OCI-LY1 (cell line): ENCODE measurements around the gene MAML1.

ENCODE experiments used
- H2AFZ ChIP-seq: fragments of 200-600 bp; sonication (generic), shearing (Covaris generic); 2 replicates; pipeline ENCODE4 v1.6.0; 2014; ENCODE audit warnings: antibody characterized with exemption, mild to moderate bottlenecking, low read length
- H3F3A ChIP-seq: fragments of 200-600 bp; sonication (generic), shearing (Covaris generic); 2 replicates; pipeline ENCODE4 v1.6.0; 2014; ENCODE audit warnings: mild to moderate bottlenecking, antibody characterized with exemption, low read length, moderate library complexity; ENCODE audit not compliant: insufficient read depth
- H3K27ac ChIP-seq: fragments of 200-600 bp; sonication (generic); 2 replicates; pipeline ENCODE4 v1.5.1; 2014; ENCODE audit warnings: low read length, mixed run types, mild to moderate bottlenecking, low read depth; ENCODE audit not compliant: poor library complexity, severe bottlenecking
- H3K27me3 ChIP-seq: fragments of 200-600 bp; sonication (generic); 2 replicates; pipeline ENCODE4 v1.6.0; 2014; ENCODE audit warnings: antibody characterized with exemption, mild to moderate bottlenecking, low read length, moderate library complexity; ENCODE audit not compliant: insufficient read depth
- H3K36me3 ChIP-seq: fragments of 200-600 bp; sonication (generic); 2 replicates; pipeline ENCODE4 v1.6.1; 2014; ENCODE audit warnings: mild to moderate bottlenecking, antibody characterized with exemption, low read length, moderate library complexity, mixed read lengths; ENCODE audit not compliant: insufficient read depth
- H3K4me1 ChIP-seq: fragments of 200-600 bp; sonication (generic); 2 replicates; pipeline ENCODE4 v1.5.1; 2014; ENCODE audit warnings: mild to moderate bottlenecking, low read length, moderate library complexity; ENCODE audit not compliant: insufficient read depth, severe bottlenecking
- H3K4me2 ChIP-seq: fragments of 200-600 bp; sonication (generic), shearing (Covaris generic); 2 replicates; pipeline ENCODE4 v1.6.1; 2014; ENCODE audit warnings: low read length
- H3K4me3 ChIP-seq: fragments of 200-600 bp; sonication (generic); 2 replicates; pipeline ENCODE4 v1.5.1; 2014; ENCODE audit warnings: low read length, low read depth, mild to moderate bottlenecking, mixed read lengths; ENCODE audit not compliant: poor library complexity, severe bottlenecking
- H3K79me2 ChIP-seq: fragments of 200-600 bp; shearing (Covaris generic); 2 replicates; pipeline ENCODE4 v1.6.1; 2016; ENCODE audit warnings: mixed run types, low read length, mixed read lengths; ENCODE audit not compliant: insufficient read depth
- H3K9ac ChIP-seq: fragments of 200-600 bp; sonication (generic), shearing (Covaris generic); 2 replicates; pipeline ENCODE4 v1.6.1; 2014; ENCODE audit warnings: mild to moderate bottlenecking, low read length, mixed read lengths
- H3K9me2 ChIP-seq: fragments of 200-600 bp; sonication (generic), shearing (Covaris generic); 2 replicates; pipeline ENCODE4 v1.6.1; 2014; ENCODE audit warnings: low read depth, mild to moderate bottlenecking, low read length, mixed read lengths
- H3K9me3 ChIP-seq: fragments of 200-600 bp; shearing (Covaris generic); 2 replicates; pipeline ENCODE4 v1.6.1; 2014; ENCODE audit warnings: low read length, mixed read lengths
- H4K20me1 ChIP-seq: fragments of 200-600 bp; sonication (generic), shearing (Covaris generic); 2 replicates; pipeline ENCODE4 v1.6.0; 2016; ENCODE audit warnings: mild to moderate bottlenecking, low read length; ENCODE audit not compliant: insufficient read depth
- CTCF ChIP-seq: fragments of 200-600 bp; sonication (generic), shearing (Covaris generic); IDR thresholded peaks from 2 replicates; pipeline ENCODE4 v1.5.1; 2017; ENCODE audit warnings: mild to moderate bottlenecking, antibody characterized with exemption, low read length, moderate library complexity, mixed read lengths
- EZH2 ChIP-seq: fragments of 200-600 bp; sonication (generic), shearing (Covaris generic); IDR thresholded peaks from 2 replicates; pipeline ENCODE4 v1.8.0; 2017; ENCODE audit warnings: borderline replicate concordance, mixed run types, mild to moderate bottlenecking, antibody characterized with exemption, low read length, moderate library complexity, mixed read lengths

Gene MAML1

GRCh38 chr5:179779826-179780225, 47.2 kb downstream of the MAML1 start:
- H3K9me2 ChIP-seq = no peaks in the 10 kb centered on the region
- no peaks in the 10 kb centered on the region for H3F3A ChIP-seq
- no peaks in the 10 kb centered on the region for H3K9me3 ChIP-seq
- no peak overlapping the region for H2AFZ ChIP-seq
- H3K36me3 ChIP-seq = peaks cover 30% of the 10 kb centered on the region
- H4K20me1 ChIP-seq = no peaks in the 10 kb centered on the region
- H3K4me2 ChIP-seq = no peak overlapping the region
- no peaks in the 10 kb centered on the region for H3K4me1 ChIP-seq
- H3K27me3 ChIP-seq = no peaks in the 10 kb centered on the region
- TF ChIP-seq CTCF (no peak), EZH2 (no peak)
- H3K79me2 ChIP-seq = no peaks in the 10 kb centered on the region
- H3K27ac ChIP-seq = no peak overlapping the region
- H3K9ac ChIP-seq = no peak overlapping the region
- no peak overlapping the region for H3K4me3 ChIP-seq

DNA sequence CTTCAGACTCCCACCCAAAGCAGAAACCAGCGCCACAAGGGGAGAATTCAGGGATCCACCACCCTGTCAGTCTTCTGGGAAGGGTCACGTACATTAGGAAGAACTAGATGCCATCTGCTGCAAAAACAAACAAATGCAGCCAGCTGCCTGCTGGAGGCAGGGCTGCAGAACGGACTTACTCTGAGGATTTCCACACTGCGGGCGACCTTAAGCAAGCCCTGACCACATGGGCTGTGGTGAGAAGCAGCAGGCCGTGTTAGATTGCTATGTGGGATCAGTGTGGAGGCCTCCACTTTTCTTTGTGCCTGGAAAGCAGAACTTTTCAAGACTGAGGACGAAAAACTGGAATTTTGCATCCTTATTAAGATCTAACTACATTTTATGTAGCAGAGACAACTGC, 47.7 kb downstream of the MAML1 start:
- Histone ChIP-seq H3K9me3 (no peaks in the 10 kb centered on the region), H3K79me2 (no peaks in the 10 kb centered on the region), H3F3A (no peaks in the 10 kb centered on the region), H3K4me3 (no peak overlapping the region), H3K36me3 (peaks cover 24% of the 10 kb centered on the region), H3K27me3 (no peaks in the 10 kb centered on the region), H3K4me2 (no peak overlapping the region), H3K9ac (no peak overlapping the region), H2AFZ (no peak overlapping the region), H4K20me1 (no peaks in the 10 kb centered on the region), H3K4me1 (no peaks in the 10 kb centered on the region), H3K27ac (no peak overlapping the region), H3K9me2 (no peaks in the 10 kb centered on the region)
- TF ChIP-seq CTCF (no peak), EZH2 (no peak)

DNA sequence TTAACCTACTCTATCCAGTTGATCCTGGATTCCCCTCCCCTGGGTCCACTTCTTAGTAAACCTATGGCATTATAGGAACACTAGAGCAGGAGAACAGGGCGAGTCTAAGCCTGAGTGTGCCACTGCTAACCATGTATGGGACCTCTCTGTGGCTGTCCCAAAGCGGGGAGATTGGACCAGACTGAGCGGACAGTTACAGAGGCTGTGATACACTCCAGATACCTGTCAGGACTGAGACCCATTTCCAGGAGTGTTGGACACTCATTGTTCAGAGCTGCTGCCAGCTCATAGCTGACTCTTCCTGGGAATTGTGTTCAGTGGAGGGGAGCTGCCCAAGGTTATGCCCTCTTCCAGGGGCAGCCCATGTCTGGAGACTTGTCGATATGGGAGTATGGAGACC, 49.2 kb downstream of the MAML1 start:
- no peak overlapping the region for H2AFZ ChIP-seq
- H3K9me2 ChIP-seq = no peaks in the 10 kb centered on the region
- no peak overlapping the region for H3K4me3 ChIP-seq
- no peaks in the 10 kb centered on the region for H3K79me2 ChIP-seq
- no peaks in the 10 kb centered on the region for H3K4me1 ChIP-seq
- H4K20me1 ChIP-seq = no peaks in the 10 kb centered on the region
- H3K36me3 ChIP-seq = peaks cover 14% of the 10 kb centered on the region; the same call in 1 of the 2 replicates
- TF ChIP-seq EZH2 (no peak), CTCF (no peak)
- H3K27ac ChIP-seq = no peak overlapping the region
- H3K9me3 ChIP-seq = no peaks in the 10 kb centered on the region
- no peaks in the 10 kb centered on the region for H3F3A ChIP-seq
- no peak overlapping the region for H3K4me2 ChIP-seq
- no peaks in the 10 kb centered on the region for H3K27me3 ChIP-seq
- no peak overlapping the region for H3K9ac ChIP-seq
